ENCODE measurements around the gene TOMM40. TPM values are rescaled to one million over a fixed set of nuclear protein-coding genes. Genes with fewer than 3 reads are reported as not detected.

The TOMM40 gene
- total and polyA plus RNA-seq, 2 of the 13 experiments (the other 11 are each of a cell fraction or from before 2014, with no cell fraction given) = 72.0 to 110 TPM

GRCh38 chr19:44925114-44925891, 34.2 kb downstream of the TOMM40 start (continued):
- TF ChIP-seq, protein P1, sequence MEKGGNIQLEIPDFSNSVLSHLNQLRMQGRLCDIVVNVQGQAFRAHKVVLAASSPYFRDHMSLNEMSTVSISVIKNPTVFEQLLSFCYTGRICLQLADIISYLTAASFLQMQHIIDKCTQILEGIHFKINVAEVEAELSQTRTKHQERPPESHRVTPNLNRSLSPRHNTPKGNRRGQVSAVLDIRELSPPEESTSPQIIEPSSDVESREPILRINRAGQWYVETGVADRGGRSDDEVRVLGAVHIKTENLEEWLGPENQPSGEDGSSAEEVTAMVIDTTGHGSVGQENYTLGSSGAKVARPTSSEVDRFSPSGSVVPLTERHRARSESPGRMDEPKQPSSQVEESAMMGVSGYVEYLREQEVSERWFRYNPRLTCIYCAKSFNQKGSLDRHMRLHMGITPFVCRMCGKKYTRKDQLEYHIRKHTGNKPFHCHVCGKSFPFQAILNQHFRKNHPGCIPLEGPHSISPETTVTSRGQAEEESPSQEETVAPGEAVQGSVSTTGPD (CRISPR knock-in tag; IDR thresholded peaks at IDR 0.05) = peak; percentile 94
- no peak for TF ChIP-seq KDM5A (IDR thresholded peaks at IDR 0.05; ENCODE audit: borderline replicate concordance, low read length)
- no peak; the same call in 1 of the 2 replicates for TF ChIP-seq ZNF101 (CRISPR knock-in tag; IDR thresholded peaks at IDR 0.05; ENCODE audit: borderline replicate concordance, low read depth)
- no peak for TF ChIP-seq MTF1 (CRISPR knock-in tag; IDR thresholded peaks at IDR 0.05)
- TF ChIP-seq ZBED4 (CRISPR knock-in tag; IDR thresholded peaks at IDR 0.05; ENCODE audit: borderline replicate concordance) = peak; percentile 43; the same call in 1 of the 2 replicates
- TF ChIP-seq, protein P2, sequence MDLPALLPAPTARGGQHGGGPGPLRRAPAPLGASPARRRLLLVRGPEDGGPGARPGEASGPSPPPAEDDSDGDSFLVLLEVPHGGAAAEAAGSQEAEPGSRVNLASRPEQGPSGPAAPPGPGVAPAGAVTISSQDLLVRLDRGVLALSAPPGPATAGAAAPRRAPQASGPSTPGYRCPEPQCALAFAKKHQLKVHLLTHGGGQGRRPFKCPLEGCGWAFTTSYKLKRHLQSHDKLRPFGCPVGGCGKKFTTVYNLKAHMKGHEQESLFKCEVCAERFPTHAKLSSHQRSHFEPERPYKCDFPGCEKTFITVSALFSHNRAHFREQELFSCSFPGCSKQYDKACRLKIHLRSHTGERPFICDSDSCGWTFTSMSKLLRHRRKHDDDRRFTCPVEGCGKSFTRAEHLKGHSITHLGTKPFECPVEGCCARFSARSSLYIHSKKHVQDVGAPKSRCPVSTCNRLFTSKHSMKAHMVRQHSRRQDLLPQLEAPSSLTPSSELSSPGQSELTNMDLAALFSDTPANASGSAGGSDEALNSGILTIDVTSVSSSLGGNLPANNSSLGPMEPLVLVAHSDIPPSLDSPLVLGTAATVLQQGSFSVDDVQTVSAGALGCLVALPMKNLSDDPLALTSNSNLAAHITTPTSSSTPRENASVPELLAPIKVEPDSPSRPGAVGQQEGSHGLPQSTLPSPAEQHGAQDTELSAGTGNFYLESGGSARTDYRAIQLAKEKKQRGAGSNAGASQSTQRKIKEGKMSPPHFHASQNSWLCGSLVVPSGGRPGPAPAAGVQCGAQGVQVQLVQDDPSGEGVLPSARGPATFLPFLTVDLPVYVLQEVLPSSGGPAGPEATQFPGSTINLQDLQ (CRISPR knock-in tag; IDR thresholded peaks at IDR 0.05) = peak; percentile 86; the same call in 1 of the 2 replicates
- no peak for TF ChIP-seq PAWR (CRISPR knock-in tag; IDR thresholded peaks at IDR 0.05; ENCODE audit: borderline replicate concordance)
- TF ChIP-seq NFIC (IDR thresholded peaks at IDR 0.05; ENCODE audit: low read length) = peak; percentile 66
- TF ChIP-seq BRF2 (CRISPR knock-in tag; IDR thresholded peaks at IDR 0.05) = no peak
- no peak for TF ChIP-seq FLYWCH1 (CRISPR knock-in tag; IDR thresholded peaks at IDR 0.05)
- TF ChIP-seq SRSF4 (IDR thresholded peaks at IDR 0.05; ENCODE audit: low read depth, low read length, poor library complexity, severe bottlenecking) = no peak
- peak; percentile 90 for TF ChIP-seq ZNF772 (CRISPR knock-in tag; IDR thresholded peaks at IDR 0.05)
- TF ChIP-seq ZNF788 (CRISPR knock-in tag; IDR thresholded peaks at IDR 0.05; ENCODE audit: borderline replicate concordance) = peak; percentile 98
- peak; percentile 53; the same call in 1 of the 2 replicates for TF ChIP-seq CHD4 (IDR thresholded peaks at IDR 0.05; ENCODE audit: borderline replicate concordance, low read length)
- TF ChIP-seq MIER2 (CRISPR knock-in tag; IDR thresholded peaks at IDR 0.05) = peak; percentile 77; the same call in 1 of the 2 replicates
- TF ChIP-seq CCDC6 (CRISPR knock-in tag; IDR thresholded peaks at IDR 0.05) = peak; percentile 99
- no peak for TF ChIP-seq AGO1 (IDR thresholded peaks at IDR 0.05; ENCODE audit: low read depth, low read length, poor library complexity, severe bottlenecking)

Measured in HepG2 (cell line).